ENCODE measurements around the gene ZSCAN5B. TPM values are rescaled to one million over a fixed set of nuclear protein-coding genes. Genes with fewer than 3 reads are reported as not detected.
"Not testable (repeated sequence)": the region's sequence is repeated elsewhere in the genome, so short reads cannot be mapped to it uniquely, and the experiment has no call there.

Gene ZSCAN5B
- total RNA-seq, 1 experiment from 2014 or later, result not detected

GRCh38 chr19:56211718-56212117 lies 14.1 kb upstream of the ZSCAN5B start:
- no peak for DNase-seq
- Histone ChIP-seq H3F3A (ENCODE audit: low read length, unreplicated experiment) (no peaks in the 10 kb centered on the region), H3K9me2 (replicated peaks; ENCODE audit: low read length) (no peaks in the 10 kb centered on the region), H4K20me1 (ENCODE audit: low read length) (no peaks in the 10 kb centered on the region), H3K9ac (ENCODE audit: low read length) (no peak overlapping the region), H3K36me3 (ENCODE audit: low read depth, low read length) (no peaks in the 10 kb centered on the region), H3K9me3 (ENCODE audit: low read length) (no peaks in the 10 kb centered on the region), H3K27ac (ENCODE audit: low read length) (no peak overlapping the region), H3K4me3 (ENCODE audit: low read length) (no peak overlapping the region), H3K27me3 (ENCODE audit: low read length) (peaks cover 40% of the 10 kb centered on the region), H3K79me2 (ENCODE audit: low read length) (no peaks in the 10 kb centered on the region), H2AFZ (ENCODE audit: low read length) (no peak overlapping the region), H3K4me2 (ENCODE audit: low read length) (no peak overlapping the region), H3K4me1 (ENCODE audit: insufficient read depth, low read length) (no peaks in the 10 kb centered on the region)
- BruUV-seq (replicated peaks), result no TSS peak
- ChIA-PET POLR2A (ENCODE audit: unreplicated experiment) (no interaction called here), CTCF (no interaction called here)
- intact Hi-C loops (cut with micrococcal nuclease), result no loop called here
- TF ChIP-seq EZH2 (IDR thresholded peaks at IDR 0.05; ENCODE audit: low read length, unreplicated experiment) (no peak), EZH2phosphoT487 (IDR thresholded peaks at IDR 0.05; ENCODE audit: borderline replicate concordance, low read length) (no peak), CTCF (conservative IDR thresholded peaks at IDR 0.05; ENCODE audit: low read depth, low read length) (no peak)
- ATAC-seq, result no peak

- POLR2A ChIA-PET (ENCODE audit: unreplicated experiment); H3K9me2 ChIP-seq (replicated peaks; ENCODE audit: low read length); H3K4me1 ChIP-seq (ENCODE audit: insufficient read depth, low read length); H3K4me2 ChIP-seq (ENCODE audit: low read length); DNase-seq; BruUV-seq (replicated peaks); H3K36me3 ChIP-seq (ENCODE audit: low read depth, low read length); H3K9ac ChIP-seq (ENCODE audit: low read length); H3K9me3 ChIP-seq (ENCODE audit: low read length); H3K27ac ChIP-seq (ENCODE audit: low read length); ATAC-seq; H3K4me3 ChIP-seq (ENCODE audit: low read length); CTCF ChIA-PET; H3K79me2 ChIP-seq (ENCODE audit: low read length); H3F3A ChIP-seq (ENCODE audit: low read length, unreplicated experiment); intact Hi-C loops (cut with micrococcal nuclease); H4K20me1 ChIP-seq (ENCODE audit: low read length); H2AFZ ChIP-seq (ENCODE audit: low read length): not testable (repeated sequence)
- peaks cover 50% of the 10 kb centered on the region for H3K27me3 ChIP-seq (ENCODE audit: low read length)
Measured at GRCh38 chr19:56210036-56210435, 12.5 kb upstream of the ZSCAN5B start.

- BruUV-seq (replicated peaks), result no TSS peak
Measured at GRCh38 chr19:56209091-56209490, 11.5 kb upstream of the ZSCAN5B start.

More at GRCh38 chr19:56209091-56209490, 11.5 kb upstream of the ZSCAN5B start:
- Histone ChIP-seq H3K36me3 (ENCODE audit: low read depth, low read length) (no peaks in the 10 kb centered on the region), H3K4me3 (ENCODE audit: low read length) (no peak overlapping the region), H4K20me1 (ENCODE audit: low read length) (no peaks in the 10 kb centered on the region), H3F3A (ENCODE audit: low read length, unreplicated experiment) (no peaks in the 10 kb centered on the region), H3K9me3 (ENCODE audit: low read length) (no peaks in the 10 kb centered on the region), H3K9me2 (replicated peaks; ENCODE audit: low read length) (no peaks in the 10 kb centered on the region), H3K9ac (ENCODE audit: low read length) (no peak overlapping the region), H3K27ac (ENCODE audit: low read length) (no peak overlapping the region), H3K27me3 (ENCODE audit: low read length) (peaks cover 47% of the 10 kb centered on the region), H3K79me2 (ENCODE audit: low read length) (no peaks in the 10 kb centered on the region), H3K4me2 (ENCODE audit: low read length) (no peak overlapping the region), H2AFZ (ENCODE audit: low read length) (no peak overlapping the region), H3K4me1 (ENCODE audit: insufficient read depth, low read length) (no peaks in the 10 kb centered on the region)
- CTCF ChIA-PET, result no interaction called here
- intact Hi-C loops (cut with micrococcal nuclease), result no loop called here
- no peak for TF ChIP-seq CTCF (conservative IDR thresholded peaks at IDR 0.05; ENCODE audit: low read depth, low read length)
- TF ChIP-seq EZH2 (IDR thresholded peaks at IDR 0.05; ENCODE audit: low read length, unreplicated experiment), result no peak
- no peak for TF ChIP-seq EZH2phosphoT487 (IDR thresholded peaks at IDR 0.05; ENCODE audit: borderline replicate concordance, low read length)
- no peak for ATAC-seq
- DNase-seq, result no peak
- POLR2A ChIA-PET (ENCODE audit: unreplicated experiment), result no interaction called here

Data from PC-3 (cell line).